GM19372 (cell line): ENCODE results near the gene CSNK2A1.
"Not testable (repeated sequence)": the region's sequence is repeated elsewhere in the genome, so short reads cannot be mapped to it uniquely, and the experiment has no call there.

Experiments
- ATAC-seq: cut with Tn5 transposase; IDR thresholded peaks from one replicate; pipeline ENCODE4 v1.9.1; 2021; ENCODE audit warnings: mild to moderate bottlenecking, low read depth, moderate library complexity; ENCODE audit not compliant: unreplicated experiment

Gene CSNK2A1

DNA sequence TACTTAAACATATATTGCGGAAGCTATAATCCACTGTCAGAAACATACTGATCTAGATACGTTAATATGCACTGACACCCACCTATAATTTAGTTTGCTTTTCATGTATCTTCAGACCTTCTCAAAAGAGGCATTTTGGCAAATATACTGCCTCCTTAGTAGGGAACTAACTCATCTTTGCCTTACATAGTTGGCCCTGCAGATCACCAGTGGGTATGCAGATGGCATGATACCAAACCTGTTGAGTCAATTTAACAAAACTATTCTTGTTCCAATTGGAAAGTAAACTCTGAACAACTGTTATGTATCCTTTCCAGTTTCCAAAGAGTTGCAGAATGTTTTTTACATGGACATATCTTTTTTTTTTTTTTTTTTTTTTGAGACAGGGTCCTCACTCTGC lies 45.6 kb downstream of the CSNK2A1 start:
- ATAC-seq: no peak

DNA sequence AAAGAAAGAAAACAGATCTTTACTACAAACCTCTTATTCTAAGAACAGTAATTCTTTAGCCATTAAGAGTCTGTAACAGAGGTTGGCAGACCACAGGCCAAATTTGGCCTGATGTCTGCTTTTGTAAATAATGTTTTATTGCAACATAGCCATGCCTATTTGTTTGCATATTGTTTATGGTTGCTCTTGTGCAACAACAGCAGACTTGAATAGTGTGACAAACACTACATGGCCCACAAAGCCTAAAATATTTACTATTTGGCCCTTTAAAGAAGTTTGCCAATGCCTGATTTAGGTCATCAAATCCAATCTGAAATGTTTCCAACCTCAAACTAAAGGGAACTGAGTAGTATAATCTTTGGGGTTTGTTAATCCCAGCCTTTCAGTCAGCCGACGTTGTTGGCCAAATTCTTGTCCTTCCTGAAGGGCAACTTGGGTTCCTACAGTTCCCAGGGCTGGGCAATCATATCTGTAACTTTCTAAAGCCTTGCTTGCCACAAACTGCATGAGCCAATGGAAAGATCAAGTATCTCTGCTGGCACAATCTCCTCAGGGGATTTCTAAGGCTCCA lies 47.4 kb downstream of the CSNK2A1 start:
- no peak for ATAC-seq

DNA sequence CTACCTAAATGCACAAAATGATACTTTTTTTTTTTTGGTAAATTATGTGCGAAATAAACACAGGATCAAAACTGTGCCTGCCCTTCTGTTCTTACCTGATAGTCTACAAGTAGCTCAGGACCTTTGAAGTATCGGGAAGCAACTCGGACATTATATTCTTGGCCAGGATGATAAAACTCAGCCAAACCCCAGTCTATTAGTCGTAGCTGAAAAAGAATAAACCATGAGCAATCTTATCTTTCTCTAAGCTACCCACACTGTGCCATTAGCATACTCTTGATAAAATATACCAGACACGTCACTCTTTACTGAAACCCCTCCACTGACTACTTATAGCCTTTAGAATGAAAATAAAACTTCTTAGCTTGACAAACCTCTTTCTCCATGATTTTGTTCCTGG lies 51.4 kb downstream of the CSNK2A1 start:
- no peak for ATAC-seq

DNA sequence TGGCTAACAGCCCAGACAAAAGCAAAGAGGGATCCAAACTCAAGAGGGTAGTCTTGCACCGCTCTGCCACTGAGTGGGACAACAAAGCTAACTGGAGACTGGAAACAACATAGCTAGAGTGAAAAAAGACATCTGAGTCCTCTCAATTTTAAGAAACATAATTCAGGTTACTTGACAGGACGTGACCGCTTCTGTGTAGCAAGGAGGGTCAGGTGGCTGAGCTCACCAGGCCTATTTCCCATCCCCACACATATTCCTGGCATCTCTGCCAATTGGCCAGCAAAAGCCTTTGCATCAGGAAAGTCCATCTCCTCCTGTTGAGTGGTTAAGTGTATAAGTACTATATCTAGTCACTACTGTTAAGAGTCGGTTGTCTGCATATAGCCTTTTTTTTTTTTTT lies 55.9 kb downstream of the CSNK2A1 start:
- ATAC-seq: no peak

DNA sequence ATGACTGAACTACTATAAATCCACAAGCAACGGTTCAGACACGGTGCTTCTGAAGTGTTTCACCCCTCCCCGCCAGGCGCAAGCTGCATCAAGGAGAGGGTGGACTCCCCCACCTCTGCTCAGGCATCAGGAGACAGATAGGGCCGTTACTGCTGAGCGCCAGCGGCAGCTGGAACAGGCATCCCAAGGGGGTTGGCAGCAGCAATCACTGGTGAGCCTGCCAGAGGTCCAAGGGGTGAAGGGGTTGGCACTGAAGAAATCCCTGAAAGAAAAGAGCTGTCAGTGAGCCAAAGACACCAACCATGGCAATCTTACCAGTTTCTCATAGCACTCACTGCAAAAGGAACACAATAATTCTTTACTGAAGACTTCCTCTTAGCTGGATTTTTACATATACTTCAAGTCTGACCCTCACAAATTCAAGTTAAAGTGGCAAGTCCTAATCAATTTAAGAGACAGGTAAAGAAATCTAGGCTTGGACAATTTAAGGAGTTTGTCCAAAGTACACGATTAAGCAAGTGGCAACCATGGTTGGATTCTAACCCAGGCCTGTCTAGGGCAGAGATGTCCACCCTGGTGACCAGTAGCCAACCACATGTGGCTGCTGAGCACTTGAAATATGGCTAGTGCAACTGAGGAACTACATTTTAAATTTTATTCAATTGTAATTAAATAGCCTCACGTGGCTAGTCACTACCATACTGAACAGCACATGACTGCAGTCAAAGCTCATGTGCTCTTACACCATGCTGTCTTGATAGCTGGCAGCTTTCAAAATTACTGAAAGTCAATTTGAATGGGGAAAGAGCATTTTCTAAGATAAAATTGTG lies 59.6 kb downstream of the CSNK2A1 start:
- ATAC-seq: no peak

DNA sequence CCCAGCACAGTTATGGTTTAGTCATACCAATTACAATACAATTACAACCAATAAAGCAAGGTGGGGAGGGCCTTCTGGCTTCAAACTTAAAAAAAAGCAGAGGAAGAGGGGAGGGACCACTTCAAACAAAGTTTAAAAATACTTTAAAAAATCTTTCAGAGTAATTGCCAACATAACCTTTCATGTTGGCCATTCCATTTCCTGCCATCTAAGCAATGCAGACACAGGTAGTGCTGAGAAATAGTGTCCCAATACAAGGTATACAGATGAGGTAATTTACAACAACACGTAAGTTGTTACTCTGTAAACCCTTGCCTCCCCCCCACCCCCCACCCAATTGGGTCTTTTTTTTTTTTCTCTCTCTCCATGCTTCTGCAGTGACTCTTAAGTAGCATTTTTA lies 62.4 kb downstream of the CSNK2A1 start:
- no peak for ATAC-seq

DNA sequence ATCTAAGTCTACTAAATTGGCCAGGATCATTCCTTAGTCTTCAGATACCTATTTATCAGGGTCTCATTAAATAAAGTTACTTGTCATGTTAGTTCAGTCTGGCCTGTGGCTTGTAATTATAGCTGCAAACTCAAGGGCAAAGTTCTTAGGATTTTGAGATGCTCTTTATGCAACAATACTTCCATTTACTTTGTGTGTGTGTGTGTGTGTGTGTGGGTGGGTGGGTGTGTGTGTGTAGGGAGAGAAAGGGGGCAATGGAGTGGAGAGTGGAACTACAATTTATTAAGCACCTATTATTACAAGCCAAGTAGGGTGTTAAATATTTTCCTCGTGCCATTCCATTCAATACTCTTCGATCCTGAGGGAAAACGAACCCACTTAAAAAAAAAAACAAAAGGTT lies 63.5 kb downstream of the CSNK2A1 start:
- ATAC-seq: no peak

DNA sequence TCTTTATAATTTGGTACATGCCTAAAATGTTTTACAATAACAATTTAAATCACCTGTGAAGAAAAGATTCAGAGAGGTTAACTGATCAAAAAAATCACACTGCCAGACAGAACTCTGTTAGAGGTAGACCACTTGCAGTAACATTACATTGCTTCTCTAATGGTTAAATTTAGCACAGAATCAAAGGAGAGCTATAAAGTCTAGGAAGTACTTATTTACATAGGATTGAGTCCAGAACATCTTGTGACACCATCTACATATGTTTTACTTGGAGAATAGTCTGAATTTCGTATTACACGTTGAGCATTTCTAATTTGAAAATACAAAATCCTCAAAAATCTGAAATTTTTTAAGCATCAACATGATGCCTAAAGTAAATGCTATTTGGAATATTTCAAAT lies 64.1 kb downstream of the CSNK2A1 start:
- no peak for ATAC-seq

DNA sequence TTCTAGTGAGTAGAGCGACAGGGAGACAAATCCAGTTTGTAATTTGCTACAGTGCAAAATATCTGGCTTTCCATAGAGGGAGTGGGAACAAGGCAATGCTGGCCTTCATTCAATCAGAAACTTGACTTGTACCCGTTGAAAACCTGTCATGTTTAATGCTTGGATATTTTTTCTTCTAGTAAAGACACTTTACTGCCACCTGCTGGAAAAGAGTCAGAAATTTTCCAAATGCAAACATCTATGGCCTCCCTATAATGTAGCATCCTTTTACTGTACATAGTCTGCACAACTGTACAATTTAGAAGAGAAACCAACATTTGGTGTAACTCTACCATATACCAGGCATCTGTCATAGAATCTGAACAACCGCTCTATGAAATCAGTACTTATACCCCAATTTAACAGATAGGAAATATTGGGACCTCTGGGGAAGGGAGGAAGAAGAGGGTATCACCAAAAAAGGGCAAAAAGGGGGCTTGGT lies 64.6 kb downstream of the CSNK2A1 start:
- ATAC-seq: no peak

DNA sequence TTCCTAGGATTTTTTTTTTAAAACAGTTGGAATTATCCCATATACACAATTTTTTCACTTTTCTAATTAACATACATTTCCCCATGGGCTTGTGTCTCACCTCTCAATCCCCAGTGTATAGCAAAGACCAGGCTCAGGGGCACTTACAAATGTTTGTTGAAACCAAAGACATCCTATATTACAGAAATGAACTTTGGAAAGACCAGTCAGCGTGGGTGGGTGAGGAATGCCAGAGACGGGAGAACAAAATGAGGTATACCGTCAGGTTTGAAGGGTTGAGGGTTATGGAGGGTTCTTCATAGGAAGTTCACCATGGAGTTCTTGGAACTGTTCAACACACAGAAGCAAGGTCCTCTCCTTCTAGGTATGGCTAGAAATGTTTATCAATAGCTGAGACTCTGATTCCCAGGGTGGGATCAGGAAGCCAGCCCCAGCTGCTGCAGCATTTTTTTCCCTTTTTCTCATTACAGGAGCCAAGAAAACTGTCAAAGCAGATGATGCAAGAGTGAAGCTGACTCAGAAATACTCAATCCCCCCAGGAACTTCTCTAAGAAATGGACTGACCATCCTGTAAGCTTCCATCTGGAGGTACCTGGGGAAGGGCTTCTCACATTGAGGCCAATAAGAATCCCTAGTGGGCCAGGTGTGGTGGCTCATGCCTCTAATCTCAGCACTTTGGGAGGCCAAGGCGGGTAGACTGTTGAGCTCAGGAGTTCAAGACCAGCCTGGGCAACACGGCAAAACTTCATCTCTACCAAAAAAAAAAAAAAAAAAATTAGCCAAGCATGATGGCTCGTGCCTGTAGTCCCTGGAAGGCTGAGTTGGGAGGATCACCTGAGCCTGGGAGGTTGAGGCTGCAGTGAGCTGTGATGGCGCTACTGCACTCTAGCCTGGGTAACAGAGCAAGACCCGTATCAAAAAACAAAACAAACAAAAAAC lies 65.3 kb downstream of the CSNK2A1 start:
- no peak for ATAC-seq

DNA sequence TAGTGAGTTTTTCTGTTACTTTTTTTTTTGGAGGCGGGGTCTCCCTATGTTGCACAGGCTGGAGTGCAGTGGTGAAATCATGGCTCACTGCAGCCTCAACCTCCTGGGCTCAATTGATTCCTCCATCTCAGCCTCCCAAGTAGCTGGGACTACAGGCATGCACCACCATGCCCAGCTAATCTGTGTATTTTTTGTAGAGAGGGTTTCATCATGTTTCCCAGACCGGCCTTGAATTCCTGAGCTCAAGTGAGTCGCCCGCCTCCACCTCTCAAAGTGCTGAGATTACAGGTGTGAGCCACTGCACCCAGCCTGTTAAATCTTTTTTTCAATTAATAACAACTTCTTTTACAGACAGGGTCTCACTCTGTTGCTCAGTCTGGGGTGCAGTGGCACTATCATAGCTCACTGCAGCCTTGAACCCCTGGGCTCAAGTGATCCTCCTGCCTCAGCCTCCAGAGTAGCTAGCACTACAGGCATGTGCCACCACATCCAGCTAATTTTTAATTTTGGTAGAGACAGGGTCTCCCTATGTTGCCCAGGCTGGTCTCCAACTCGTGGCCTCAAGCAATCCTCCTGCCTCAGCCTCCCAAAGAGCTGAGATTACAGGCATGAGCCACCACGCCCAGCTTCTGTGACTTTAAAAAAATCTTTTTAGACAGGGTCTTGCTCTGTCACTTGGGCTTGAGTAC lies 66.9 kb downstream of the CSNK2A1 start:
- not testable (repeated sequence) for ATAC-seq

DNA sequence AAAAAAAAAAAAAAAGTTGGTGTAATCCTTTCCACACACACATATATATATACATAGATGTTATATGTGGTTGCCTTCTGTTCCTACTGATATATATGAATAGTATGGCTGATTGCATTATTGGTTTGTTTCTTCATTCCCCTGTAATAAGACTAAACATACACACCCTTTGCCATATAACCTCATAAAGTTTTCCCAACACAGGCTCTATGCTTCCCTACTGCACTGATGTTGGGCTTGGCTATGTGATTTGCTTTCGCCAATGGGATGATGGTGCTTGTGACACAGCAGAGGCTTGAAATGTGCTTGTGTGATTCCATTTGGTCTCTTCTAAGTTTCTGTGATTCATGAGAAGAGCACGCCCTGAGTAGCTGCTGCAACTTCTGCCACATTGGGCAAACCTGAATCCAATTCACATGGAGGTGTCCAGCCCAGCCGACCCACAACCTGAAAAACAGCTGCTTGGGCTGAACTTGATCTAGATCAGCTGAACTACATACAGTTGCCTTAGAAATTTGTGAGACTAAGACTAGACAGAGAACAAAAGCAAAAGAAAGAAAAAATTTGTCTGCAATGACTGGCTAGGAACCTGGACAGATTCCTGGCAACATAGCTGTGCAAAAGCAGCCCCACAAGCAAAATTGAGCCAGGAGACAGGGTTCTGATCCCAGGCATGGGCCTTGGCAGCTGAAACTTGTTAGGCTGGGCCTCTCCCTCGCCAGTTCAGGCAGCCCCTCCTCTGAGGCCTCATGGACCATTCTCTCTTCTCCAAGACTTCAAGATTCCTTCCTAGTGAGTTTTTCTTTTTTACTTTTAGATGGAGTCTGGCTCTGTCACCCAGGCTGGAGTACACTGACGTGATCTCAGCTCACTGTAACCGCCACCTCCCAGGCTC lies 67.9 kb downstream of the CSNK2A1 start:
- ATAC-seq: no peak

DNA sequence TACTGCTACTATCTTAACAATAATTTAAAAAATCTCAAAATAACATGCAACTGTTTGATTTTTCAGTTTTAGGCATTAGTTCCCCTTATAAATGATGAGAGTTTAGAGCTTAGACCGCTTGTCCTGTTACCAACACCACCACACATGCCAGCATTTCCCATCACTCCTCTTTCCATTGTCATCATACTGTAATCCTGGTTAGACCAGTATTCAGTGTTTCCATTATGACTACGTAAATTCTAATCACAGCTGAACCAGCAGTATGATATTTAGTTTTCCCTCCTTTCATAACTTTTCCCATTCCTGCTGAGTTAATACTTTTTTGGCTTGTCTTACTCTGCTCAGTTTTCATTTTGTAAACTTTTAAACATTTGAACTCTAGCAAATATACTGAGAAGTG lies 69.0 kb downstream of the CSNK2A1 start:
- ATAC-seq: no peak

DNA sequence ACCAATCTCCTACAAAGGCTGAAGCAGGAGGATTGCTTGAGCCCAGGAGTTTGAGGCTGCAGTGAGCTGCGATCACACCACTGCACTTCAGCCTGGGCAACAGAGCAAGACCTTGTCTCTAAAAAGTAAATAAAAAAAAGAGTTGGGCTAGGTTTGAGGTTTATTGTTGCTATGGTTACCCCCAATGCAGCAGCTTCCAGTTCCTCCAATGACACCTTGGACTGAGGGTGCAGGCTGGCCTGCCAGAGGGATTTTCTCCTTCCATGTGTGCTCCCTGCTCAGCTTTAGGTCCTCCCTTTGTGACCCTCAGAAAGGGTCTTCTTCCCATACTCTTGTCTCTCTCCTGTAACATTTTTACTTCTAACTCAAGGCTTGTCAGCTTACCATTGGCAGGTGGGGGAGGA lies 70.7 kb downstream of the CSNK2A1 start:
- no peak for ATAC-seq

DNA sequence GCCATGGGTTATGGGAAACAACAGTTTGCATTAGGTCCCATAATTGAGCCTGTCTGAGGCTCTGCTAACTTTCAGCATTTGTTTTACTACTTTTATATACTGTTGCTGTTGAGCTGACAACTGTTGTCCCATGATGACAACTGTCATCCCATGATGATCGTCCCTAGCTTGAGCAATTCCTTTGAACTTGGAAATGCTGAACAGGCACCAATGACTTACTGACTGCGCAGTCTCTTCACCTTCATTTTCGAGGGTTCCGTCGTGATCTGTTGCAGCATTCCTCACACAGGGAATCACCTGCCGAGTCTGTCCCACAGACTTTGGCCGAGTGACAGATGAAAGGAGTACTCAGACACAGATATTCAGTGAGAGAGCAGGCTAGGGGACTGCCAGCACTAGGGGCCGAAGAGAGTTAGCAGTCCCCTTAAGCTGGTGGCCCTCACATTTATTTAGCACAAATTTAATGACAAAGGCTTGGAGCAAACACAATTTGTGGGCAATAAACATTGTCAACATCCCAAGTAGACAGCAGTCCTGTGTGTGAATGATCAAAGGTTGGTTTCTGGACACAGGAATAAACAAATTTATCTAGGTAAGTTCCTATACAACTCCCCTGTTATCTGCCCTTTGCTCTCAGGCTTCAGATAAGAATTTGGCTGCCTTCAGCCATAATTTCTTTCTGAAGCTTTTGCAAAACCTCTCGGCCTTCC lies 71.3 kb downstream of the CSNK2A1 start:
- ATAC-seq: no peak

DNA sequence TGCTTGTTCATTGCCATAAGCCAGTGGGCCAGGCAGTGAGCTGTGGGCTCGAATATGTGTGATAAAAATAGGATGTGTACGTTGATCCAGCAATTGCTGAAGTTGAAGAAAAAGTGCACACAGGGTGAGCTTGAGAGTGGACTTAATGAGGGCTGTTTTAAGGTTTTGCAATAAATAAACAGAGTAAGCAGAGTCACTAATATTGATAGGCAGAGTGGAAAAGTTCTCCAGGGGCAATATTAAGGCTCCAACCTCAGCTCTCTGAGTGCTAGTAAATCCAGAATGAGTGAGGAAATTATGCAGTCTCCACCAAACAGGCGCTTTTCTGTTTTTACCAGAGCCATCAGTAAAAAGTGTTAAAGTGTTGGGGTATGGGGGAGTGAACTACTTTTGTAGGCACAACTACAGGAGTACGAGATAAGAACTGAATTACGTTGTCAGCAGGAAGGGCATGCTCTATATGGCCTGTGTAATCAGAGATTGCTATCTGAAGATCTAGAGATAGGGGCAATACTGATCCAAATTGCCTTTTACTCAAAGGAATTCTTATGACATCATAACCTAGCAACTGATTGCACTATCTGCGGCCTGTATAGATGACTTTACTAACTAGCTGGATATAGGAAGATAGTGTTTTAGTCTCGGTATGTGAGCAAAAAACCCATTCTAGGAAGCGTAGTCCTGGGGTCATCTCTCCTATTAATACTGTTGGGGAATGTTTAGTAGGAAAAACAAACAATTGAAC lies 73.7 kb downstream of the CSNK2A1 start:
- ATAC-seq: no peak

DNA sequence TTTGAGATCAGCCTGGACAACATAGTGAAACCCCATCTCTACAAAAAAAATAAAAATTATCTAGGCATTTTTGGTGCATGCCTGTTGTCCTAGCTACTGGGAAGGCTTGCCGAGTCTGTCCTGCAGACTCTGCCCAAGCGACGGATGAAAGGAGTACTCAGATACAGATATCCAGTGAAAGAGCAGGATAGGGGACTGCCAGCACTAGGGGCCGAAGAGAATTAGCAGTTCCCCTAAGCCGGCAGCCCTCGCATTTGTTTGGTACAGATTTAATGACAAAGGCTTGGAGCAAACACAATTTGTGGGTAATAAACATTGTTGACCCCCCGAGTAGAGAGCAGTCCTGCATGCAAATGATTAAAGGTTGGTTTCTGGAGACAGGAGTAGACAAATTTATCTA lies 75.8 kb downstream of the CSNK2A1 start:
- ATAC-seq: no peak
